GM21447 (cell line): ENCODE results near the gene FOLR3.
"Not testable (repeated sequence)": the region's sequence is repeated elsewhere in the genome, so short reads cannot be mapped to it uniquely, and the experiment has no call there.

Experiments
- ATAC-seq: cut with Tn5 transposase; IDR thresholded peaks from one replicate; pipeline ENCODE4 v1.9.1; 2021; ENCODE audit not compliant: unreplicated experiment

Gene FOLR3

GRCh38 chr11:72135473-72135872 lies at the start of gene FOLR3:
Gene FOLR3, plus strand, starts transcription at chr11:72135725. Its CDS starts 228 bp downstream, at chr11:72135953.
- not testable (repeated sequence) for ATAC-seq

GRCh38 chr11:72088076-72088808 lies 47.3 kb upstream of the FOLR3 start:
- no peak for ATAC-seq

GRCh38 chr11:72091292-72091691 lies 44.2 kb upstream of the FOLR3 start:
- ATAC-seq: no peak

- ATAC-seq: no peak
These were observed 36.8 kb upstream of the FOLR3 start for GRCh38 chr11:72098741-72099140.

GRCh38 chr11:72100009-72100408 lies 35.5 kb upstream of the FOLR3 start:
- ATAC-seq: no peak

- ATAC-seq: no peak
These were observed 35.1 kb upstream of the FOLR3 start for GRCh38 chr11:72100462-72100861.

- ATAC-seq: no peak
These were observed 33.4 kb upstream of the FOLR3 start for GRCh38 chr11:72102162-72102561.

- peak; percentile 10 for ATAC-seq
These were observed 32.9 kb upstream of the FOLR3 start for GRCh38 chr11:72102631-72102945.

- ATAC-seq: peak; percentile 88
These were observed 32.4 kb upstream of the FOLR3 start, which contains the start of gene LAMTOR1 for GRCh38 chr11:72102946-72103753. Gene LAMTOR1, minus strand, starts transcription at chr11:72103297. Its CDS starts 73 bp downstream, at chr11:72103224.

GRCh38 chr11:72103754-72104167 lies 31.8 kb upstream of the FOLR3 start:
- no peak for ATAC-seq

- ATAC-seq: no peak
These were observed 29.6 kb upstream of the FOLR3 start, which contains the start of gene TOMT for GRCh38 chr11:72105888-72106287. Gene TOMT, plus strand, starts transcription at chr11:72105924. Its CDS starts 28 bp downstream, at chr11:72105952.

GRCh38 chr11:72111300-72112142 lies 24.0 kb upstream of the FOLR3 start:
- no peak for ATAC-seq

GRCh38 chr11:72112143-72112977 lies 23.2 kb upstream of the FOLR3 start, which contains the start of gene ANAPC15:
Gene ANAPC15, minus strand, starts transcription at chr11:72112695. Its CDS starts 1,419 bp downstream, at chr11:72111276.
- peak; percentile 84 for ATAC-seq

- ATAC-seq: peak; percentile 1
These were observed 22.3 kb upstream of the FOLR3 start for GRCh38 chr11:72112978-72113808.

GRCh38 chr11:72114570-72114969 lies 21.0 kb upstream of the FOLR3 start:
- ATAC-seq: no peak

- ATAC-seq: no peak
These were observed 19.3 kb upstream of the FOLR3 start for GRCh38 chr11:72116019-72116755.

GRCh38 chr11:72119198-72119597 lies 16.3 kb upstream of the FOLR3 start:
- ATAC-seq: no peak

- ATAC-seq: no peak
These were observed 14.6 kb upstream of the FOLR3 start for GRCh38 chr11:72120930-72121329.

GRCh38 chr11:72122607-72123006 lies 12.9 kb upstream of the FOLR3 start:
- no peak for ATAC-seq
